DMS53 treated with DMSO at 0.1 percent for 48 hours (cell line): Measurements from ENCODE around the gene LPIN1.
"Not testable (repeated sequence)": the region's sequence is repeated elsewhere in the genome, so short reads cannot be mapped to it uniquely, and the experiment has no call there.

ENCODE experiments used
- DNase-seq: peaks from one replicate; lab custom pipeline; 2025; ENCODE audit not compliant: unreplicated experiment; lab: John Stamatoyannopoulos, UW

LPIN1 gene

GRCh38 chr2:11716689-11717321 lies 29.6 kb upstream of the LPIN1 start:
- DNase-seq = no peak

- DNase-seq = no peak
Measured at GRCh38 chr2:11717623-11718022, 28.8 kb upstream of the LPIN1 start.

- no peak for DNase-seq
Measured at GRCh38 chr2:11718606-11719005, 27.8 kb upstream of the LPIN1 start.

GRCh38 chr2:11719230-11719977 lies 27.0 kb upstream of the LPIN1 start:
- DNase-seq = no peak

GRCh38 chr2:11720752-11721151 lies 25.7 kb upstream of the LPIN1 start:
- DNase-seq = no peak

- DNase-seq = no peak
Measured at GRCh38 chr2:11722292-11723060, 24.0 kb upstream of the LPIN1 start.

GRCh38 chr2:11723061-11723371 lies 23.4 kb upstream of the LPIN1 start:
- no peak for DNase-seq

- DNase-seq = no peak
Measured at GRCh38 chr2:11724151-11724550, 22.3 kb upstream of the LPIN1 start.

GRCh38 chr2:11726384-11726783 lies 20.0 kb upstream of the LPIN1 start:
- DNase-seq = no peak

GRCh38 chr2:11729362-11730212 lies 16.8 kb upstream of the LPIN1 start:
- DNase-seq = no peak

GRCh38 chr2:11731214-11731984 lies 15.0 kb upstream of the LPIN1 start:
- not testable (repeated sequence) for DNase-seq

- DNase-seq = no peak
Measured at GRCh38 chr2:11732587-11732986, 13.8 kb upstream of the LPIN1 start.

- DNase-seq = not testable (repeated sequence)
Measured at GRCh38 chr2:11737852-11738251, 8.6 kb upstream of the LPIN1 start.

GRCh38 chr2:11738589-11739436 lies 7.6 kb upstream of the LPIN1 start:
- peak; percentile 13 for DNase-seq

- no peak for DNase-seq
Measured at GRCh38 chr2:11740723-11741122, 5.7 kb upstream of the LPIN1 start.

- DNase-seq = no peak
Measured at GRCh38 chr2:11742317-11742701, 4.1 kb upstream of the LPIN1 start.

- DNase-seq = no peak
Measured at GRCh38 chr2:11742702-11743357, 3.6 kb upstream of the LPIN1 start.

- DNase-seq = no peak
Measured at GRCh38 chr2:11743366-11743765, 3.1 kb upstream of the LPIN1 start.
